Measurements from ENCODE around the gene CD34.
"Not testable (repeated sequence)": the region's sequence is repeated elsewhere in the genome, so short reads cannot be mapped to it uniquely, and the experiment has no call there.

CD34 gene

GRCh38 chr1:207896547-207896946, 14.4 kb downstream of the CD34 start:
- DNase-seq, result no peak

GRCh38 chr1:207894704-207895103, 16.2 kb downstream of the CD34 start:
- no peak for DNase-seq

GRCh38 chr1:207893737-207894582, 17.0 kb downstream of the CD34 start:
- no peak for DNase-seq

- DNase-seq, result peak; percentile 58
These were observed 18.2 kb downstream of the CD34 start for GRCh38 chr1:207892764-207893163.

- DNase-seq, result no peak
These were observed 19.8 kb downstream of the CD34 start for GRCh38 chr1:207891148-207891547.

- DNase-seq, result no peak
These were observed 20.7 kb downstream of the CD34 start for GRCh38 chr1:207890136-207890738.

- DNase-seq, result no peak
These were observed 22.3 kb downstream of the CD34 start for GRCh38 chr1:207888652-207889051.

GRCh38 chr1:207887542-207888201, 23.3 kb downstream of the CD34 start:
- DNase-seq, result no peak

GRCh38 chr1:207886227-207886626, 24.7 kb downstream of the CD34 start:
- DNase-seq, result no peak

GRCh38 chr1:207885129-207886032, 25.5 kb downstream of the CD34 start:
- DNase-seq, result peak; percentile 70

- DNase-seq, result peak; percentile 67
These were observed 26.5 kb downstream of the CD34 start for GRCh38 chr1:207884266-207885029.

GRCh38 chr1:207883660-207884250, 27.2 kb downstream of the CD34 start:
- peak; percentile 65 for DNase-seq

- DNase-seq, result no peak
These were observed 27.7 kb downstream of the CD34 start for GRCh38 chr1:207883104-207883651.

- no peak for DNase-seq
These were observed 28.2 kb downstream of the CD34 start for GRCh38 chr1:207882692-207883091.

GRCh38 chr1:207878939-207879338, 32.0 kb downstream of the CD34 start:
- DNase-seq, result no peak

GRCh38 chr1:207877914-207878313, 33.0 kb downstream of the CD34 start:
- not testable (repeated sequence) for DNase-seq

GRCh38 chr1:207876131-207876530, 34.8 kb downstream of the CD34 start:
- no peak for DNase-seq

GRCh38 chr1:207875532-207875931, 35.4 kb downstream of the CD34 start:
- DNase-seq, result no peak

- DNase-seq, result no peak
These were observed 37.7 kb downstream of the CD34 start for GRCh38 chr1:207873055-207873890.

GRCh38 chr1:207872621-207873020, 38.3 kb downstream of the CD34 start:
- no peak for DNase-seq

All from NCI-H345 (cell line).